ENCODE measurements around the gene HIP1. TPM values are rescaled to one million over a fixed set of nuclear protein-coding genes. Genes with fewer than 3 reads are reported as not detected.

HIP1 gene
- polyA plus RNA-seq, 3 donors = 4.3 to 14.8 (median 5.3) TPM

GRCh38 chr7:75657866-75658265 is 80.9 kb downstream of the HIP1 start:
- 97% methylated on average over 4 of the region's 6 CpGs for WGBS (ENCODE audit: insufficient coverage)
- H3K9me3 Mint-ChIP-seq = no peaks in the 10 kb centered on the region
- H3K4me3 Mint-ChIP-seq = no peak overlapping the region
- Histone ChIP-seq H4K20me1 (ENCODE audit: insufficient read depth, low read length) (no peaks in the 10 kb centered on the region), H3K79me2 (ENCODE audit: insufficient read depth, low read length) (no peaks in the 10 kb centered on the region), H3K36me3 (replicated peaks in 1 of 2; ENCODE audit: control insufficient read depth in 1 of 2, insufficient read depth in 2 of 2, low read length in 2 of 2) (no peaks in the 10 kb centered on the region), H3K9ac (ENCODE audit: insufficient read depth, low read length, poor library complexity, severe bottlenecking) (no peak overlapping the region), H3K4me1 (ENCODE audit: control insufficient read depth in 1 of 2, insufficient read depth in 2 of 2, low read length in 2 of 2) (no peaks in the 10 kb centered on the region), H3K4me3 (replicated peaks in 1 of 3; ENCODE audit: low read depth in 2 of 3, low read length in 3 of 3) (no peak overlapping the region), H3K9me3 (replicated peaks in 1 of 2; ENCODE audit: control insufficient read depth in 1 of 2, insufficient read depth in 1 of 2, low read length in 2 of 2) (no peaks in the 10 kb centered on the region), H3K27ac (ENCODE audit: low read depth in 1 of 2, low read length in 2 of 2) (no peak overlapping the region), H3K27me3 (ENCODE audit: control insufficient read depth in 2 of 2, insufficient read depth in 2 of 2, low read length in 2 of 2) (no peaks in the 10 kb centered on the region), H2AFZ (ENCODE audit: insufficient read depth, low read depth, low read length, poor library complexity, severe bottlenecking) (no peak overlapping the region), H3K4me2 (replicated peaks; ENCODE audit: extremely low read depth, low read length, poor library complexity, severe bottlenecking) (no peak overlapping the region)
- H3K4me1 Mint-ChIP-seq = no peaks in the 10 kb centered on the region
- intact Hi-C loops (cut with micrococcal nuclease) = no loop called here
- DNase-seq = no peak
- TF ChIP-seq, protein P1, sequence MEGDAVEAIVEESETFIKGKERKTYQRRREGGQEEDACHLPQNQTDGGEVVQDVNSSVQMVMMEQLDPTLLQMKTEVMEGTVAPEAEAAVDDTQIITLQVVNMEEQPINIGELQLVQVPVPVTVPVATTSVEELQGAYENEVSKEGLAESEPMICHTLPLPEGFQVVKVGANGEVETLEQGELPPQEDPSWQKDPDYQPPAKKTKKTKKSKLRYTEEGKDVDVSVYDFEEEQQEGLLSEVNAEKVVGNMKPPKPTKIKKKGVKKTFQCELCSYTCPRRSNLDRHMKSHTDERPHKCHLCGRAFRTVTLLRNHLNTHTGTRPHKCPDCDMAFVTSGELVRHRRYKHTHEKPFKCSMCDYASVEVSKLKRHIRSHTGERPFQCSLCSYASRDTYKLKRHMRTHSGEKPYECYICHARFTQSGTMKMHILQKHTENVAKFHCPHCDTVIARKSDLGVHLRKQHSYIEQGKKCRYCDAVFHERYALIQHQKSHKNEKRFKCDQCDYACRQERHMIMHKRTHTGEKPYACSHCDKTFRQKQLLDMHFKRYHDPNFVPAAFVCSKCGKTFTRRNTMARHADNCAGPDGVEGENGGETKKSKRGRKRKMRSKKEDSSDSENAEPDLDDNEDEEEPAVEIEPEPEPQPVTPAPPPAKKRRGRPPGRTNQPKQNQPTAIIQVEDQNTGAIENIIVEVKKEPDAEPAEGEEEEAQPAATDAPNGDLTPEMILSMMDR (IDR thresholded peaks at IDR 0.05) = no peak
- peak overlapping the region in 2 of 7 donors; percentile 49 to 55 for H3K27ac Mint-ChIP-seq
- H3K27me3 Mint-ChIP-seq (ENCODE audit: low read depth in 3 of 3) = peaks cover 0 to 1% (median 0%) of the 10 kb centered on the region in 3 donors
- H3K36me3 Mint-ChIP-seq = peaks cover 3 to 4% of the 10 kb centered on the region in 2 donors

GRCh38 chr7:75656740-75657139 is 82.0 kb downstream of the HIP1 start:
- no peak overlapping the region for H3K27ac Mint-ChIP-seq
- 91% methylated on average over 1 of the region's 7 CpGs for WGBS (ENCODE audit: insufficient coverage)
- DNase-seq = no peak
- Histone ChIP-seq H3K27ac (ENCODE audit: low read depth in 1 of 2, low read length in 2 of 2) (no peak overlapping the region), H4K20me1 (ENCODE audit: insufficient read depth, low read length) (no peaks in the 10 kb centered on the region), H3K4me3 (replicated peaks in 1 of 3; ENCODE audit: low read depth in 2 of 3, low read length in 3 of 3) (no peak overlapping the region), H3K4me2 (replicated peaks; ENCODE audit: extremely low read depth, low read length, poor library complexity, severe bottlenecking) (no peak overlapping the region), H3K27me3 (ENCODE audit: control insufficient read depth in 2 of 2, insufficient read depth in 2 of 2, low read length in 2 of 2) (no peaks in the 10 kb centered on the region), H3K9me3 (replicated peaks in 1 of 2; ENCODE audit: control insufficient read depth in 1 of 2, insufficient read depth in 1 of 2, low read length in 2 of 2) (no peaks in the 10 kb centered on the region), H2AFZ (ENCODE audit: insufficient read depth, low read depth, low read length, poor library complexity, severe bottlenecking) (no peak overlapping the region), H3K79me2 (ENCODE audit: insufficient read depth, low read length) (no peaks in the 10 kb centered on the region), H3K36me3 (replicated peaks in 1 of 2; ENCODE audit: control insufficient read depth in 1 of 2, insufficient read depth in 2 of 2, low read length in 2 of 2) (no peaks in the 10 kb centered on the region), H3K9ac (ENCODE audit: insufficient read depth, low read length, poor library complexity, severe bottlenecking) (no peak overlapping the region), H3K4me1 (ENCODE audit: control insufficient read depth in 1 of 2, insufficient read depth in 2 of 2, low read length in 2 of 2) (no peaks in the 10 kb centered on the region)
- TF ChIP-seq, protein P1 (IDR thresholded peaks at IDR 0.05) = no peak
- no peak overlapping the region for H3K4me3 Mint-ChIP-seq
- H3K27me3 Mint-ChIP-seq (ENCODE audit: low read depth in 3 of 3) = no peaks in the 10 kb centered on the region
- H3K4me1 Mint-ChIP-seq = no peaks in the 10 kb centered on the region
- H3K9me3 Mint-ChIP-seq = peaks cover 0 to under 1% (median 0%) of the 10 kb centered on the region in 7 donors
- peaks cover 3 to 4% of the 10 kb centered on the region in 2 donors for H3K36me3 Mint-ChIP-seq
- intact Hi-C loops (cut with micrococcal nuclease) = no loop called here
